Cardiac fibroblast (primary cell): Measurements from ENCODE around the gene PGGT1B.

Experiments
- DNase-seq, 2 donors: peaks; one replicate each; pipeline versions ENCODE4 v3.0.0 to v3.0.0-alpha.2; 2010; ENCODE audit warnings: low read depth in 2 of 2
- H3K4me3 ChIP-seq, 2 donors: replicated peaks in 1 of 2; 1 replicate in 1 of 2; 2 replicates in 1 of 2; pipeline ENCODE4 v1.5.1; 2011; ENCODE audit warnings: low read depth in 2 of 2, low read length in 2 of 2, mild to moderate bottlenecking in 2 of 2, moderate library complexity in 1 of 2
- CTCF ChIP-seq: IDR thresholded peaks from one replicate; pipeline ENCODE4 v1.5.1; 2011; ENCODE audit warnings: low read depth, mild to moderate bottlenecking, low read length, inconsistent platforms

The PGGT1B gene

GRCh38 chr5:115214541-115214940 lies 48.1 kb downstream of the PGGT1B start:
- no peak for DNase-seq
- no peak for TF ChIP-seq CTCF
- no peak overlapping the region for H3K4me3 ChIP-seq

- no peak overlapping the region for H3K4me3 ChIP-seq
- TF ChIP-seq CTCF, result no peak
- peak; percentile 12 to 76 for DNase-seq
These were observed 53.4 kb downstream of the PGGT1B start for GRCh38 chr5:115209279-115209678.

- no peak overlapping the region for H3K4me3 ChIP-seq
- TF ChIP-seq CTCF, result no peak
- no peak for DNase-seq
These were observed 59.7 kb downstream of the PGGT1B start for GRCh38 chr5:115202952-115203351.

GRCh38 chr5:115196161-115196560 lies 66.5 kb downstream of the PGGT1B start:
- no peak overlapping the region for H3K4me3 ChIP-seq
- no peak for DNase-seq
- TF ChIP-seq CTCF, result no peak

- TF ChIP-seq CTCF, result no peak
- H3K4me3 ChIP-seq, result no peak overlapping the region
- DNase-seq, result peak in 1 of 2 donors; percentile 17
These were observed 68.0 kb downstream of the PGGT1B start for GRCh38 chr5:115194676-115195075.

- TF ChIP-seq CTCF, result no peak
- no peak overlapping the region for H3K4me3 ChIP-seq
- no peak for DNase-seq
These were observed 69.4 kb downstream of the PGGT1B start for GRCh38 chr5:115193295-115193694.

- H3K4me3 ChIP-seq, result no peak overlapping the region
- TF ChIP-seq CTCF, result no peak
- DNase-seq, result no peak
These were observed 70.6 kb downstream of the PGGT1B start for GRCh38 chr5:115192098-115192497.
